Osteocyte (in vitro differentiated cells): ENCODE measurements around the gene CCDC181. TPM values are rescaled to one million over a fixed set of nuclear protein-coding genes. Genes with fewer than 3 reads are reported as not detected.

Experiments
- DNase-seq: peaks from one replicate; pipeline ENCODE4 v3.0.0; 2021; ENCODE audit warnings: mixed read lengths; ENCODE audit not compliant: unreplicated experiment; ENCODE audit errors: extremely low spot score
- H3K27ac Mint-ChIP-seq: one replicate; pipeline ENCODE4 v1.8.0; 2021; ENCODE audit warnings: mild to moderate bottlenecking, mixed read lengths; ENCODE audit not compliant: unreplicated experiment
- H3K27me3 Mint-ChIP-seq: one replicate; pipeline ENCODE4 v1.8.0; 2021; ENCODE audit warnings: mixed read lengths; ENCODE audit not compliant: unreplicated experiment
- H3K36me3 Mint-ChIP-seq: one replicate; pipeline ENCODE4 v1.8.0; 2021; ENCODE audit warnings: mixed read lengths; ENCODE audit not compliant: unreplicated experiment
- H3K4me1 Mint-ChIP-seq: one replicate; pipeline ENCODE4 v1.8.0; 2021; ENCODE audit warnings: mixed read lengths; ENCODE audit not compliant: unreplicated experiment
- H3K4me3 Mint-ChIP-seq: one replicate; pipeline ENCODE4 v1.8.0; 2021; ENCODE audit warnings: mild to moderate bottlenecking, moderate library complexity, mixed read lengths; ENCODE audit not compliant: unreplicated experiment
- H3K9me3 Mint-ChIP-seq: one replicate; pipeline ENCODE4 v1.8.0; 2021; ENCODE audit warnings: mixed read lengths; ENCODE audit not compliant: unreplicated experiment
- CTCF ChIP-seq: fragments of 200-600 bp; sonication (generic); IDR thresholded peaks from 2 replicates; pipeline ENCODE4 v1.5.0; 2021; ENCODE audit warnings: antibody characterized with exemption, mild to moderate bottlenecking, moderate library complexity
- total RNA-seq: library from RNA; stranded (reverse); gene quantifications from 2 replicates; pipeline ENCODE4 v1.2.1, GENCODE V29; 2021

The CCDC181 gene
- total RNA-seq, 1 donor from 2014 or later, result 0.54 TPM

- DNase-seq, result no peak
- Mint-ChIP-seq H3K27me3 (no peaks in the 10 kb centered on the region), H3K36me3 (peaks cover 43% of the 10 kb centered on the region), H3K9me3 (no peaks in the 10 kb centered on the region), H3K4me1 (no peaks in the 10 kb centered on the region), H3K27ac (no peak overlapping the region), H3K4me3 (no peak overlapping the region)
- no peak for TF ChIP-seq CTCF
Observed at GRCh38 chr1:169395955-169396354, 31.3 kb downstream of the CCDC181 start.

- DNase-seq, result no peak
- Mint-ChIP-seq H3K36me3 (peaks cover 59% of the 10 kb centered on the region), H3K4me1 (no peaks in the 10 kb centered on the region), H3K9me3 (no peaks in the 10 kb centered on the region), H3K27ac (no peak overlapping the region), H3K27me3 (no peaks in the 10 kb centered on the region), H3K4me3 (no peak overlapping the region)
- no peak for TF ChIP-seq CTCF
Observed at GRCh38 chr1:169392406-169392805, 34.9 kb downstream of the CCDC181 start.

- Mint-ChIP-seq H3K36me3 (peaks cover 55% of the 10 kb centered on the region), H3K4me3 (no peak overlapping the region), H3K4me1 (no peaks in the 10 kb centered on the region), H3K9me3 (no peaks in the 10 kb centered on the region), H3K27me3 (no peaks in the 10 kb centered on the region), H3K27ac (no peak overlapping the region)
- TF ChIP-seq CTCF, result no peak
- no peak for DNase-seq
Observed at GRCh38 chr1:169390303-169390702, 37.0 kb downstream of the CCDC181 start.

- Mint-ChIP-seq H3K9me3 (no peaks in the 10 kb centered on the region), H3K4me3 (no peak overlapping the region), H3K4me1 (no peaks in the 10 kb centered on the region), H3K27ac (no peak overlapping the region), H3K27me3 (no peaks in the 10 kb centered on the region), H3K36me3 (peaks cover 40% of the 10 kb centered on the region)
- no peak for DNase-seq
- no peak for TF ChIP-seq CTCF
Observed at GRCh38 chr1:169387399-169387798, 39.9 kb downstream of the CCDC181 start.

- TF ChIP-seq CTCF, result no peak
- no peaks in the 10 kb centered on the region for H3K9me3 Mint-ChIP-seq
- no peak for DNase-seq
- H3K27me3 Mint-ChIP-seq, result no peaks in the 10 kb centered on the region
- peaks cover 35% of the 10 kb centered on the region for H3K36me3 Mint-ChIP-seq
- no peak overlapping the region for H3K27ac Mint-ChIP-seq
- H3K4me1 Mint-ChIP-seq, result no peaks in the 10 kb centered on the region
- no peak overlapping the region for H3K4me3 Mint-ChIP-seq
Observed at GRCh38 chr1:169383449-169383848, 43.8 kb downstream of the CCDC181 start.
